ENCODE measurements around the gene SLC38A3. TPM values are rescaled to one million over a fixed set of nuclear protein-coding genes. Genes with fewer than 3 reads are reported as not detected.

SLC38A3 gene
- polyA plus RNA-seq, 1 donor, result 9.4 TPM

DNA sequence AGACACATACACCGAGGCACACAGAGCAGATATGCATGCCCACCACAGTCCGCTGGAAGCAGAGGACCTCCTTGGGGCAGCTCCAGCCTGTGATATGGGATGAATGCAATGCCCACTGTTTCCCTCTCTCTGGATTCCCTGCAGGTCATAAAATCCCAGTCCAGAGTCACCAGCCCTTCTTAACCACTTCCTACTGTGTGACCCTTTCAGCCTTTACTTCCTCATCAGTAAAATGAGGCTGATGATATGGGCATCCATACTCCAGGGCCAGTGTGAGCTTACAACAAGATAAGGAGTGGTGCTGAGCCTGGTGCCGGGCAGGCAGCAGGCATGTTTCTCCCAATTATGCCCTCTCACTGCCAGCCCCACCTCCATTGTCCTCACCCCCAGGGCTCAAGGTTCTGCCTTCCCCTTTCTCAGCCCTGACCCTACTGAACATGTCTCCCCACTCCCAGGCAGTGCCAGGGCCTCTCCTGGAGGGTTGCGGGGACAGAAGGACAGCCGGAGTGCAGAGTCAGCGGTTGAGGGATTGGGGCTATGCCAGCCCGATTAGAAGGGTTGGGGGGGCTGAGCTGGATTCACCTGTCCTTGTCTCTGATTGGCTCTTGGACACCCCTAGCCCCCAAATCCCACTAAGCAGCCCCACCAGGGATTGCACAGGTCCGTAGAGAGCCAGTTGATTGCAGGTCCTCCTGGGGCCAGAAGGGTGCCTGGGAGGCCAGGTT is 14.0 kb upstream of the SLC38A3 start, which contains the start of gene GNAT1:
TSS of gene GNAT1 (plus strand) at position 675 of the 725 bp plus-strand sequence. CDS start 116 bp downstream, outside the sequence.
- DNase-seq, result no peak

DNA sequence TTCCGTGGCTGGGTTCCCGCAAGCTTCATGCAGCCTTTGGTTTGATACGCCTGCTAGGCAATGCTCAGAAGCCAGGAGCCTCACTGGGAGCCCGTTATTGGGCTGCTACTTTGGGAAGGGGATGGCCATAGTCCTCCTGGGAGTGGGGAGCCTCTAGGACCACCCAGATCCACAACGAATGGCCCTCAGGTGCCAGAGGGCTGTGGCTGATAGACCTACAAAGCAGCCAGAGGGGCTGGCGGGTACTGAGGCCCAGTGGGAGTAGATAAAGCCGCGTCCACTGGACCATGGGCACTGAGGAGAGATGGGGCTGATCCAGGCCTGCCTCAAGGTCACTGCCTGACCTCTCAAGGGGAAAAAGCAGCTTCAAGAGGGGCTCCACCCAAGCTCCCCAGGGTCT is 12.9 kb upstream of the SLC38A3 start:
- DNase-seq, result no peak

DNA sequence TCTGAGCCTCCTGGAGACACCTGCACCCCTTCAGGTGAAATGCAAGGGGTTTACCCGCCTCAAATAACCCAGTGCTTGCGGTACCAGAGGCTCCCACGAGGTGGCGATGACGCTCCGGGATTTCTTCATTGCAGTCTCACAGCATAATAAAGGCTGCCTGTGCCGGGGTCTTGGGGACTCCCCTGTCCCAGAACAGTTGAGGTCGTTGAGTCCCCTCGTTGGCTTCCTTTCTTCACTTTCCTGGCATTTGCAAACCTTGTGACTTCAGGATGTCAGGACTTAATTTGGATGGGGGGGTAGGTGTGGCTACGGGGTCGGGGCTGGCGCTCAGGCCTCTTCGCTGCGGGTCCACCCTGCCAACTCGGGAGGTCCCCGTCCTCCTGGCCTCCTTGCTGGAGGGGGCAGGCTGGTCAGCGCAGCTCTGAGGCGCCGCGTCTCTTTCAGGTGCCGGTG is 12.4 kb upstream of the SLC38A3 start:
- DNase-seq, result peak; percentile 74

DNA sequence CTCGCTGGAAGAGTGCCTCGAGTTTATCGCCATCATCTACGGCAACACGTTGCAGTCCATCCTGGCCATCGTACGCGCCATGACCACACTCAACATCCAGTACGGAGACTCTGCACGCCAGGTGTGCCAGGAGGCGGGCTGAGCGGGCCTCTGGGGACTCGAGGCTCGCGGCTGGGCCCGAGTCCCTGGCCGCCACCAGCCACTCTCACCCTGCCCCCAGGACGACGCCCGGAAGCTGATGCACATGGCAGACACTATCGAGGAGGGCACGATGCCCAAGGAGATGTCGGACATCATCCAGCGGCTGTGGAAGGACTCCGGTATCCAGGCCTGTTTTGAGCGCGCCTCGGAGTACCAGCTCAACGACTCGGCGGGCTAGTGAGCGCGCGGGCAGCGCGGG is 11.8 kb upstream of the SLC38A3 start:
- no peak for DNase-seq

DNA sequence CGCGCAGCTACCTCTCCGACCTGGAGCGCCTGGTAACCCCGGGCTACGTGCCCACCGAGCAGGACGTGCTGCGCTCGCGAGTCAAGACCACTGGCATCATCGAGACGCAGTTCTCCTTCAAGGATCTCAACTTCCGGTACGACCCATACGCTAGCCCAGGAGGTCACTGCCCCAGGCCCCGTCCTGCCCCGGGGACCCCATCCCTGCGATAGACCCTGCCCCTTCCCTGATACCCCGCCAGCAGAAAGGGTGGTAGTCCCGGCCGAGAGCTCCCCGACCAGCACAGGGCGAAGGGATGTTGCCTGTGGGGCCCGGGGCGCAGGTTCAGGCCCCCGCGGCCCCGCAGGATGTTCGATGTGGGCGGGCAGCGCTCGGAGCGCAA is 11.3 kb upstream of the SLC38A3 start:
- no peak for DNase-seq

DNA sequence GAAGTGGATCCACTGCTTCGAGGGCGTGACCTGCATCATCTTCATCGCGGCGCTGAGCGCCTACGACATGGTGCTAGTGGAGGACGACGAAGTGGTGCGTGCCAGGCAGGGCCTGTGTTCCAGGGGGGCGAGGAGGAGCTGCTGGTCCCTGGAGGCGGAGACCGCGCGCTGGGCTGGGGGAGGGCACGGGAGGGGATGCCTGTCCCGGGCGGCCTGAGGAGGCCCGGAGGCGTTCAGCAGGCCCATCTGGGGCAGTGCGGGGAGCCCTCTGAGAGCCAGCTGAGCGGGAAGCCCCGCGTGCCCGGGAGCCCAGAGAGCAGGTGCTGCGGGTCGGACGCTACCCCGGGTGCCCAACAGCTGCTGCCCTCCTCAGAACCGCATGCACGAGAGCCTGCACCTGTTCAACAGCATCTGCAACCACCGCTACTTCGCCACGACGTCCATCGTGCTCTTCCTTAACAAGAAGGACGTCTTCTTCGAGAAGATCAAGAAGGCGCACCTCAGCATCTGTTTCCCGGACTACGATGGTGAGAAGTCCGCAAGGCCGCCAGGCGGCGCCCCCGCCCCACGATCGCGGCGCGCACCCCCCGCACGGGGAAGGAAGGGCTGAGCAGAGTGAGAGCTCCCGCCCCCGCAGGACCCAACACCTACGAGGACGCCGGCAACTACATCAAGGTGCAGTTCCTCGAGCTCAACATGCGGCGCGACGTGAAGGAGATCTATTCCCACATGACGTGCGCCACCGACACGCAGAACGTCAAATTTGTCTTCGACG is 10.8 kb upstream of the SLC38A3 start:
- peak; percentile 58 for DNase-seq

DNA sequence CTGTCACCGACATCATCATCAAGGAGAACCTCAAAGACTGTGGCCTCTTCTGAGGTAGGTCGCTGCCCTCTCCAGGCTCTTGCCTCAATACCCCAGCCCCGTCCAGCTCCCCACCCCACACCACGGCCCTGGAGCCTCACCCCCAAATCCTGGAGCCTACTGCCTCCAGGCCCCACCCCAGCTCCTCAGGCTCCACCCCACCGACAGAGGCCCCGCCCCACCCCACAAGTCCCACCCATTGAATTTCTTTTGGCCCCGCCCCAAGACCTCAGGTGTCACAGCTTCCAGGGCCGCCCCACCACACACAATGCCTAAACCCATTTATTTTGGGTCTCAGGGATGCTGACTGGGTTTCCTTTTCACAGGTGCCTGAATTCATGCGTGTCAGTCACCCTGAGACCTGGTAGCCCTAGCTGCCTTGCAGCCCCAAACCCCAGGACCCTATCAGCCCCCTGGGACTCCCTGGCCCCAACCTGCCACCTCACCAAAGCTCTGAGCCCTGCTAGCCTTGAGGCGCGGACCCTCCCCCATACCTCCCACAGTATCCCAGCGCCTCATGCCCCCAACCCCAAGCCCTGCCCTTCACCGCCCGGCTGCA is 10.1 kb upstream of the SLC38A3 start:
- DNase-seq, result no peak

DNA sequence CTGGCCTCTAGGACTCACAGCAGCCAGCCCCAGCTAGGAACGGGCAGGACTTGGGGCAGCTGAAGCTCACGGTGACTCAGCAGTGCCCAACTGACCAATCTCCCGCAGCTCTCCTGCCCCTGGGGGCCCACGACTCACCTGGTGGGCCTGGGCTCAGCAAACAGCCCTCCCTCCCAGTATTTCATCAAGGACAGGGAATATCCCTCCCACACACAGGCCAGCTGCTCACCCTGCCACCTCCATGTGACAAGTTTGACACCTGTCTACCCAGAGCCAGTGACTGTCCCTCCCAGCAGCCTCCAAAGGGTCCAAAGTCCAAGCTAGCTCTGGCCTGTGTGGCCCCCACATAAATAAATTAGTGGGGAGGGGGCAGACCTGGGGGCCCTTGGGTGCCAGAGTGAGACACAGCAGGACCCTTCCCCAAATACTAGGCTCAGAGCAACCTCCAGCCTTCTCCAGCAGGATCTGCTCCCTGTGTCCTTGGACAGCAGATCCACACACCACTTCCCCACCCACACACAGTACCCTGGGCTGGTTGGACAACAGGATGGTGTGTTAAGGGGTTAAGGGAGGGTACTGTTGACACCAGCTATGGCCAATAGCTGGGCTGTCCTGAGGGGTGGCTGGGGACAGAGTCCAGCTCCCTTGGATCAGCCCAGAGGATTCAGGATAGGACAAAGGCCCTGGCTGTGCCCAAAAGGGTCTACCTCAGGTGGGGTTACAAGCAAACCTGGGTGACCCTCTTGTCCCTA is 9.4 kb upstream of the SLC38A3 start:
- DNase-seq, result no peak

DNA sequence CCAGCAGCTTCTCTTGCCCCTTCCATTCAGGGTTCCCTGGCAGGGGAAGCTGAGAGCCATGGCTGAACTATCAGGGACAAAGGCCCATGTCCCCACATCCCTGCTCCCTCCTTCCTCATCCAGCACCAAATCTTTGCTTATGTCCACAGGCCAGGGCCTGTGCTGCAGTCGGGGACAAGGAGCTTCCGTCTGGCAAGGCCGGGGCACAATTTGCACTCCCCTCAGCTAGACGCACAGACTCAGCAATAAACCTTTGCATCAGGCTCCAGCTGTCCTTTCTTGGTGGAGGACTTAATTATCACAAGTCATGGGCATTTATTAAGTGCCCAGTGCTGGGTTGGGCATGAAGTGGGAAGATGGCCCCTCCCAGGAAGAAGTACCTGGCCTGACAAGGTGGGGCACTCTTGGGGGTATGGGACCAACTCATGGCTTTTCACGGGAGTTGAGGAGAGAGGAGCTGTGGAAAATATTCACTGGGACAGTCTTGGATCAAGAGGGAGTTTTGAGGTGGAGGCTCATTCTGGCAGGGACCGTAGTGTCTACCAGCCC is 8.7 kb upstream of the SLC38A3 start:
- no peak for DNase-seq

DNA sequence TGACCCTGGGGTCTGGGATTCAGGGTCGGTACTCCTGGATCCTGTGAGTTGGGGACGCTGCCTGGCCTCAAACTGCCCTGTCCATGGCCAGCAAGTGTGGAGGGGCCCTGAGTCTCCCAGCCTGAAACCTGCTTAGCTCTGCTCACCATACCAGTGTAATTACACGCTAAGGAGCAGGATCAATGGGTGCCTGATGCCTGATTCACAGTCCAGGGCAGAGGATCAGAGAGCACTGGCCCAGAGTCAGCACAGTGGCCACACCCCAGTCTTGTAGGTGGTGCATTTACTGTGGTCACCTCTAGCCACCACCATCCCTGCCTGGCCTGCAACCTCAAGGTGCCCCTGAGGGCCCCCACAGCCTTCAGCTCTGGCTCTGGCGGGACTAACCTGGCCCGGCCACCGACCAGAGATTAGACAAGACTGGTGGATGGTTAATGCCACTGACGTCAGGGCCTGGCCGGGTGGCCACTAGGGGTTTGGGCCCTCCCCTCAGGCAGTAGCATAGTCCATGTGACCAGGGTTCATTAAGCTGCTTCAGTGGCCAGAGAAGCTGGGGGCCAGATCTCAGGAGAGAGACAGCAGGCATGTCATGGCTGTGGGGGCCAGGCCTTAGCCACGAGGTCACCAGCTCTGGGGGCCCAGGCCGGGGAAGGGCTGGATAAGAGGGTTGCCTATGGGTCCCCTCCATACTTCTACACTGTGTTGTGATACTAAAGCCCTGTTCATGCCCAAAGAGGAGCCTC is 3.3 kb upstream of the SLC38A3 start:
- no peak for DNase-seq

DNA sequence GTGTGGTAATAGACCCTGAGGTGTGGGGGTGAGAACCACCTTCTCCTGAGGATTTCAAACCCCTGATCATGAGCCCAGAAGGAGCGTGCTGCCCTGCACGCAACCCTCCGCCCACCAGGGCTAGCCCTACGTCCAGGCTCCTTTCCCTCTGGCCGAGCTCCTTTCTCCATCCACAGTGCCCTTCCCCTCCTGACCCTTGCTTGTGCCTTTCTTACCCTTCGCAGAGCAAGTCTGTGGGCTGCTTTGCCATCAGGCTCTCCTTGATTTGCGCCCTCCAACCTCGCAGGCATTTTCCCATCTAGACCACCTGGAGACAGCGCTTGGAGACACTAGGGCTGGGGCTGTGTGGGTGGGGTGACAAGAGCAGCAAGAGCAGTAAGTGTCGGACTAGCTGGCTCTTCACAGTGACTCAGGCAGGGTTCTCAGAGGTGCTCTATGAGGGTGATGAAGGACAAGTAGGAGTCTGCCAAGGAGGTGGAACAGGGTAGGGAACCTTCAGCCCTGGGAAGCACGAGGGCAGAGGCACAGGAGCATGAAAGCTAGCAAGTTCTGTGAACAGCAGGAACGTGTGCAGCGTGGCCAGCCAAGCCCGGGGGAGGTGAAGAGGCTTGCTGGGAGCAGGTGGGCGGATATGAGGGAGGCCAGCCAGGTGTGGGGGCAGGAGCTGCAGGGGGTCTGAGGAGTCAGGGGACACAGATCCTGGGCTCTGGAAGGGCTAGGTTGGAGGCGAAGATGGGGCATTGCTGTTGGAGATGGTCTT is 2.5 kb upstream of the SLC38A3 start:
- DNase-seq, result no peak

DNA sequence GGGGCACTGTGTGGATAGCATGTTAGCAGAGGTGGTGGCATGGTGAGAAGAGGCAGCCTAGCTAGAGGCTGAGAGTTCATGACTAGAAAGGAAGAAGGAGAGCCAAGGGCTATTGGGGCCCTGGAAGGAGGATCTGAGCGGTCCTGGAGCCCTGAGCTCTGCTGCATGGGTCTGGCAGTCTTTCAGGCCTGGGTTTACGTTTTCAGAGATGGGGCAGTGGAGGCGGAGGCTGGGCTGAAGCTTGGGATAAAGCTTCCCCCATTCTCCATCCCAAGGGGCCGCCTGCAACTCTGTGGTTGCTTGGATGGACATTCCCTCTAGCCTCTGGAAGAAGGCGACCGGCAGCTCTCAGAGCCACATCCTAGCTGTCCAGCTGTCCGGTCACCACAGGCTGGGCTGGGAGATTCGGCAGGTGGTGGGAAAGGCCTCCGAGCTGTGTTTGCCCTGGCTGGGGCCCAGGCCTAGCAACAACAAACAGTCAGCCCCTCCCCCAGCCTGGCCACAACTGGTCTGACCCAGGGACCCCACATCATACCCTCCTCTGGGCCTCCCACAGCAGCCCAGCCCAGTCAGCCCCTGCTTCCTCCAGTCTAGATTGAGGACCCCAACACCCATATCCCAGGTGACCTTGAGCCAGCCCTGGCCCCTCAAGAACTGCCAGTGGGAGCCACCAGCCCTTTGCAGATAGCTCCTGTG is 1.8 kb upstream of the SLC38A3 start:
- no peak for DNase-seq

DNA sequence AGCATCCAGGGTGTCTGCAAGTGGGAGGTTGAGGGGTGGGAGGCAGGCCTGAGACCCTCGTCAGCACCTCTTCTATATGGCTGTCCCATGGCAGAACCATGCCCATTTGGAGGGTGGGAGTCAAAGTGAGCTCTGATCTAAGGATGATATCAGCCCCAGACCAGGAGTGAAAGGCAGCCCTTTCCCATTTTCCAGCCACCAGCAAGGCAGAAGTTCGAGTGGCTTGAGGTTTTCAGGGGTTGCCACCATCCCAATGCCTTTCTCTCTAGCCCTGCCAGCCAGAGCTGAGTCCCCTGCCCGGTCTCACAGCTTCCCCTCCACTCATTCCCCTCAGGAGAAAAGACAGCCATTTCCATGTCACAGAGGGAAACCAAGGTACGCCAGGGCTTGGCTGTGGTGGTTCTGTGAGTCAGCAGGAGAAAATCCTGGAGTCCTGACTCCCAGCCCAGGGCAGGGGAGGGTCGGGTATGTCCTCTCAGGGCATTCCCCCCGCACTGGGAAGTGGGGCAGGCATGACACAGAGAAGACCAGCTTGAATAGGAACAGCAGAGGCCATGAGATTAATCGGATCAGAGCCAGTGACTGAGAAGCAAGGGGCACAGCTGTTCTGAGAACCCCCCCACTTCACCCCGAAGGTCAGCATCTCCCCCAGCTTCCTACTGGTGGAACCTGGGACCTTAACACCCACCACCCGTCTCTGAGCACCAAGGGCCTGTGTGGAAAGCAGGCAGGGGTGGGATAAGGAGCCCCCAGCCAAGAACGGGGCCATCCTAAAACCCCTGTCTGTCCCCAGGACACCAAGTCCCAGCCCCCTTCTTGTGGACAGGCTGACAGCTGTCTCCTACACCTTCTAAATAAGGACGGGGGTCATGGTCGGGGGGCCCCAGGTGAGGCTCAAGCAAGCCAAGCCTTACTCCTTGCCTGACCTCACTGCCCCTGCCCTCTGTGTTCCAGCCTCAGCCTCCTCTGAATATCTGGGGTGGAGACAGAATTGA is 965 bp upstream of the SLC38A3 start:
- no peak for DNase-seq

DNA sequence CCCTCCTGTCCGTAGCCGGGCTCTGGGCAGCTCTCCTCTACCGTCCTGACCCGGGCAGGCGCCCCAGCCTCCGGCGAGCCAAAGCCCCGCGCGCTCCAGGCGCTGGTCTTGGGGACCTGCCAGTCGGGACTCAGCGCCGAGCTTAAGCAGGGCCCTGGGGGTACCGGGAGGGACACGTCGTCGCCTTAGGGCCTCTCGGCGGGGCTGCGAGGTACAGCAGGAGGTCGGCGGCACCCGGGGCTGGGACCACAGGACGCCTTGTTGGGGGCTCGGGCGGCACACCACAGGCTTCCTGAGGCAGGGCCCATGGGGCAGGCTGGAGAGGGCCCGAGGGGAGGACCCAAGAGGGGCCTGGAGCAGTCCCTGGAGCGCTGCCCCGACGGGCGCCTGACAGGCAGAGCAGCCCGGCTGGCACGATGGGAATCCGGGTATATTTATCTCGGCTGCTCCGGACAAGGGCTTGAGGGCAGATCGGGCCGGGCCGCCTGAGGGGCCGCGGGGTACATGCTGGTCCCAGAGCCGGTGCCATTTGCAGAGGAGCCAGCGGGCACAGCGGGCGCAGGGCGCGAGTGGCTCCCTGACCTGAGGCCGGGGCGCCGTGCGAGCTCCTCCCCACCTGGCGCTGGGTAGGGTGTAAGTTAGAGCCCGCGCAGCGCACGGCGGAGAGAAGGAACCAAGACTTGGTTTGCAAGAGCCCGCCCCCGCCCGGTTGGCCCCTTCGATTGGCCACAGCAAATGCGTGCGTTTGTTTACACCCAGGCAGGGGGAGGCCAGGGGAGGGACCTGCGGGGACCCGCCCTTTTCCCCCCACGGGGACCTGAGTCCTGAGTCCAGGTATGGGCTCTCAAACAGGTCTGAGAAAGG is 574 bp downstream of the SLC38A3 start:
- DNase-seq, result no peak

DNA sequence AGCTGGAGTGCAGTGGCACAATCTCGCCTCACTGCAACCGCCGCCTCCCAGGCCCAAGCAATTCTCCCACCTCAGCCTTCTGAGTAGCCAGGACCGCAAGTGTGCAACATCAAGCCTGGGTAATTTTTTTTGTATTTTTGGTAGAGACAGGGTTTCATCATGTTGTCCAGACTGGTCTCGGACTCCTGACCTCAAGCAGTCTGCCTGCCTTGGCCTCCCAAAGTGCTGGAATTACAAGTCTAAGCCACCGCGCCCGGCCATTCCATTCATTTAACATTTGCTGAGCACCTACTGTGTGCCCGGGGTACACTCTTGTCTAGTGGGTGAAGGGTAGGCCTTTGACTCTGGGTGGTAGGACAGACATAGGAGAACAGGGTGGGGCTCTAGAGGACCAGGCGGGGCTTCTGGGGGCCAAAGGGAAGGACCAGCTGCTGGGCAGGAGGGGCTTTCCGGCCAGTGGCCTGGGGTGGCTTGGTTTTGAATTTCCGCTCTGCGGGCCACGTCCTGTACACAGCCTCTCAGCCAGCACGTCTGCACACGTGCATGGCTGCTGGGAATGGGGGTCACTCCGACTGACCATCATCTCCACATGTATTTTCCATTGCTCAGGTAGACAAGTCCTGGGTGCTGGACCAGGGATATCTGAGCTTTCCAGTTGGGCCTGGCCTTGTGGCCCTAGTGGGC is 2.4 kb downstream of the SLC38A3 start:
- no peak for DNase-seq

DNA sequence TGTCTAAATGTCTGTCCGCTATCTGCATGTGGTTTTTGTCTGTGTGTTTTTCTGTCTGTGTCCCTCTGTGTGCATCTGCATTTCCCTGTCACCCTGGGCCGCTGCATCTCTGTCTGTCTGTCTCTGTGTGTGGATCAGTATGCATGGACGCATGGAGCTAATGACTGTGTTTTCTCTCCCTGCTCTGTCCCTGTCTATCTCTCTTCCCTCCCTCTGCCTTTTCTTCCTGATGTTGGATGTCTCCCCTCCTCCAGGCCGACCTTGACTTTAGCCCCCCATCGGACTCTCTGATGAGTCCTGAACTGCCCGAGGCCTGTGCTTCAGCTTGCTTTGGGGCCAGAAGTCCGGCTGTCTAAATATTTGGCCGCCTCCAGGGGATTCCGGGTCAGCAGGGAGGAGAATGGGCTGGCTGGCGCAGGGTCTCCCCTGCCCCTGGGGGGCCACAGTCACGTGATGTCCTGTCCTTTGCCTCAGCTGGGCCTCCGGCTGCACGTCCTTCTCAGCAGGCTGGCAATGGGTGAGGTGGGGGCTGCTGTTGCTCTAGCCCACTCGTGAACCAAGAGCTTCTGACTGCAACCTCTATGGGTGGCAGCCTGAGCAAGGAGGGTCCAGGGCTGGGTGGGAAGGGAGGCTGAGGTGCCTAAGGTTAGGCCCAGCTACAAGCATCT is 3.7 kb downstream of the SLC38A3 start:
- DNase-seq, result no peak

DNA sequence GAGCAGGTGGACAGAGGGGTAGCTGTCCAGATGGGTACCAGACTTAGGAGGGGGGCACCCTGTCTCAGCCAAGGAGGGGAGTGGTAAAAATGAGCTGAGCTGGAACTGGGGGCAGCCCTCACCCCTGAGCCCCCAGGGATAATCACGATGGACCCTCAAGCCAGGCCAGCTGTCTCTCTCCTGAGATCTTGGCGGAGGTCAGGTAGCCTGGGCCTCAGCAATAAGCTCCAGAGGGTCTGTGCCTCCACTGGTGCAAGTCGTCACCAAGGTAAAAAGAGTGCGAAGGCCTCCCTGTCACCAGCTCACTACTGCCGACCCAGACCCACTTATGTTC is 5.1 kb downstream of the SLC38A3 start:
- no peak for DNase-seq
